RWPE1 (cell line): ENCODE data around the gene APOBR.
"Not testable (repeated sequence)": the region's sequence is repeated elsewhere in the genome, so short reads cannot be mapped to it uniquely, and the experiment has no call there.

Experiments
- CTCF ChIA-PET: fragments of 350-600 bp; sonication (Branson Sonifier 250); formaldehyde crosslinking; extraction: SDS; loops from one replicate; lab custom pipeline; 2021; lab: Yijun Ruan, JAX
- POLR2A ChIA-PET: fragments of 400-600 bp; formaldehyde crosslinking; extraction: SDS; loops from one replicate; lab custom pipeline; 2020; ENCODE audit warnings: antibody characterized with exemption; ENCODE audit not compliant: low non-redundant PET; lab: Yijun Ruan, JAX
- DNase-seq: peaks from one replicate; pipeline ENCODE4 v3.0.0; 2012; ENCODE audit warnings: low spot score
- H3K27ac ChIP-seq: fragments of 450-650 bp; 2 replicates; pipeline ENCODE4 v1.5.1; 2017
- TF ChIP-seq, protein P1 (sequence below): fragments of 450-650 bp; conservative IDR thresholded peaks from 2 replicates; pipeline ENCODE4 v1.5.1; 2017; ENCODE audit warnings: low read depth, mild to moderate bottlenecking

Gene APOBR

DNA sequence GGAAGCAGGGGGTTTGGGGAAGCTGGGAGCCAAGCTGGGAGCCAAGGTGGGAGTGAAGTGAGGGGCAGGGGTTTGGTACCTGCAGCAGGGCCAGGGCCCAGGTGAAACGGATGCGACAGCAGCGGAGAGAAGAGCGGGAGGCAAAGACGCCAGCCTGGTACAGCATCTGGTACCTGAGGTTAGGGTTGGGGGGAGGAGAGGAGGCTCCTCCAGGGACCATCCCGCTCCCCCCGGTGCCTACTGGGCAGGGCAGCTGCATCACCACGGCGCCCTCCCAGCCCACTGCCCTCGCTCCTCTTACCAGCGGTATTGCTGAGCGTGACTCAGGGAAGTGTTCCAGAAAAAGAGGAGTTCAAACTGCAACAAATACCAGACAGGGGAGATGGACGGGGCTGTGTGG lies 12.4 kb upstream of the APOBR start:
- TF ChIP-seq, protein P1, sequence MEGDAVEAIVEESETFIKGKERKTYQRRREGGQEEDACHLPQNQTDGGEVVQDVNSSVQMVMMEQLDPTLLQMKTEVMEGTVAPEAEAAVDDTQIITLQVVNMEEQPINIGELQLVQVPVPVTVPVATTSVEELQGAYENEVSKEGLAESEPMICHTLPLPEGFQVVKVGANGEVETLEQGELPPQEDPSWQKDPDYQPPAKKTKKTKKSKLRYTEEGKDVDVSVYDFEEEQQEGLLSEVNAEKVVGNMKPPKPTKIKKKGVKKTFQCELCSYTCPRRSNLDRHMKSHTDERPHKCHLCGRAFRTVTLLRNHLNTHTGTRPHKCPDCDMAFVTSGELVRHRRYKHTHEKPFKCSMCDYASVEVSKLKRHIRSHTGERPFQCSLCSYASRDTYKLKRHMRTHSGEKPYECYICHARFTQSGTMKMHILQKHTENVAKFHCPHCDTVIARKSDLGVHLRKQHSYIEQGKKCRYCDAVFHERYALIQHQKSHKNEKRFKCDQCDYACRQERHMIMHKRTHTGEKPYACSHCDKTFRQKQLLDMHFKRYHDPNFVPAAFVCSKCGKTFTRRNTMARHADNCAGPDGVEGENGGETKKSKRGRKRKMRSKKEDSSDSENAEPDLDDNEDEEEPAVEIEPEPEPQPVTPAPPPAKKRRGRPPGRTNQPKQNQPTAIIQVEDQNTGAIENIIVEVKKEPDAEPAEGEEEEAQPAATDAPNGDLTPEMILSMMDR = no peak
- ChIA-PET POLR2A (no interaction called here), CTCF (interaction anchor here (0.7 kb wide), 1 partner anchor 72 kb away, joined by 3 read pairs; no protein-coding TSS in a partner anchor)
- H3K27ac ChIP-seq = no peak overlapping the region
- DNase-seq = no peak

DNA sequence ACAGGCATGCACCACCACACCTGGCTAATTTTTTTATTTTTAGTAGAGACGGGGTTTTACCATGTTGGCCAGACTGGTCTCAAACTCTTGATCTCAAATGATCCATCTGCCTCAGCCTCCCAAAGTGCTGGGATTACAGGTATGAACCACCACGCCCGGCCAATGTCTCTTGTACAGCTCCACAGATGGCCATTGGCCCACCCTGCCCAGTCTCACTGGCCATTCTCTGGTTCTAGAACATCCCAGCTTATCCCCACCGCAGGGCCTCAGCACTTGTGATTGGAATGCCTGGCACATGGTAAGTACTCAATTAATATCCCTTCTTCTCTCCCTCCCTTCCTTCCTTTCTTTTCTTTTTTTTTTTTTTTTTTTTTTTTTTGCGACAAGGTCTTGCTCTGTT lies 11.1 kb upstream of the APOBR start:
- DNase-seq, POLR2A ChIA-PET, H3K27ac ChIP-seq: not testable (repeated sequence)
- CTCF ChIA-PET = interaction anchor here (1.4 kb wide), 1 partner anchor 205 kb away, joined by 4 read pairs; no protein-coding TSS in a partner anchor

DNA sequence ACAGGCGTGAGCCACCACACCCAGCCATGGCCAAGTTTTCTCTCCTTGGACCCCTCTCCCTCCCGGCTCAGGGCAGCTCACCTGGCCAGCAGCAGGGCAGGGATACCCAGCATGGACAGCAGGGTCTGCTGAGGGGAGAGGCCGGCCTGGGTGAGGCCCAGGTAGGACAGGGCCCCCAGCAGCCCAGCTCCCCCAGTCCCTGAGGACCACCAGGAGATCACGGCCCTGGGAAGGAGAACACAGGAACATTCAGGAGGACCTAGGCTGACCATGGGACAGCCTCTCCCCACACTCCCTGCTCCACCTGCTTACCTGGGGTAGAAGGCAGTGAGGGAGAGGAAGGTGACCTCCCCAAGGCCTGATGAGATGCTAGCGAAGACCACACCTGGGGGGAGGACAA lies 8.2 kb upstream of the APOBR start:
- ChIA-PET CTCF (no interaction called here), POLR2A (no interaction called here)
- H3K27ac ChIP-seq = no peak overlapping the region
- TF ChIP-seq, protein P1 = no peak
- DNase-seq = no peak

DNA sequence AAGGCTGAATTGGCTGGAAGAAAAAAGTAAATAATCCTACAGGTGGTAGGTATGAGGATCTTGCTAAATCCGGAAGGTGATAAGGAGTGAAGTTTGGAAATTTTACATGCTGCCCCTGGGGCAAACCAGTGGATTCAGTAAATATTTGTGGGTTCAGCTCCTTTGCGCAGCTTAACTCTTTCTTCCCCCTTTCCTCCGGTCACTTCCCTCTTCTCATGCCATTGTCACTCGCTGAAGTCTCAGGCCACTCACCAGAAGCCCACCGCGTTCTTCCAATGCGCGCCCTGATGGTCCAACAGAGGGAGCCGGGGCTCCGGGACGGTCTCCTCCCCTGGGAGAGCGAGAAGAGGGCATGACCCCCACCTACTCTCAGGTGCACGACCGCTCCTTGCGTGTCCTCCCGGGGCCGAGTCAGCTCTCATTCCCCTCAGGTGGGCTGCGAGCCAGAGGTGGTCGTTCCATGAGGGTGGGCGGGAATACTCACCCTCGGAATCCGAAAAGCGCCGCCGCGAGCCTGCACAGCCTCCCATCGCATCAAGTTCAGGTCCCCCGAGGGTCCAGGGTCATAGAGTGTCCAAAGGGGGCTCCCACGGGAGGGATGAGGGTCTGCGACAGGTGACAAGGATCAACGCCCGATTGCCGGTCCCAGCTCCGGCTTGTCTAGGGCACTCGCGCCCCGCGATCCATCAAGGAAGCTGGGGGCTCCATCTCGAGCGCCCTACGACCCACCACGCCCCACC lies 3.0 kb upstream of the APOBR start:
- POLR2A ChIA-PET = interaction anchor here (0.6 to 1.2 kb wide), 5 partner anchors 14 to 53 kb away, joined by 3 to 5 read pairs (median 5); partner anchors contain the start of gene NUPR1
- TF ChIP-seq, protein P1 = no peak
- DNase-seq = peak; percentile 48
- CTCF ChIA-PET = interaction anchor here (0.5 to 0.7 kb wide), 5 partner anchors 41 to 1207 kb away, joined by 3 to 6 read pairs (median 3); no protein-coding TSS in a partner anchor
- H3K27ac ChIP-seq = peak overlapping the region; percentile 89

DNA sequence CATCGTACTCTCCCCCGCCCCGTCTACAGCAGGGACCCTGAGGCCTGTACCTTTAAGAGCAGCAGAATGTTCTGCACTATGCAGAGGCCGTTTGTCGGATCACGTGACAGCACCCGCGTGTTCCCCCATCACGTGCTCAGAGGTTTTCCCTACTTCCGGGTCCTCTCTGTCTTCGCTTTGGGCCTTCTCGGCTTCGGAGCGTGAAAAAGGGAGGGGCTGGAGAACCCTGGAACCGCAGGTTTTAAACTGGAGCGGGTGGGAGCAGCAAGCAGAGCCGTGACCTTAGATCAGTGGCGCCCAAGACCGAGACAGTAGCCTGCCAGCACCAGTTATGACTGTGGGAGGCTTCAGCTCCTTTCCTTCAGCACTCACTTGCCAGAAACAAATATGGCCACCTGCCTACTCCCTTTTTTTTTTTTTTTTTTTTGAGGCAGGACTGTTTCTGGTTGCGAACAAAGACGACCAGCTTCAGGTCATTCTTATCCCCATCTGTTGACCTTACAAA lies 2.4 kb upstream of the APOBR start, which contains the start of gene CLN3:
Gene CLN3, minus strand, starts transcription at position 105 of the 505 bp plus-strand sequence. CDS start 315 bp downstream, outside the sequence.
- peak; percentile 93 for DNase-seq
- CTCF ChIA-PET = interaction anchor here (0.6 to 0.7 kb wide), 5 partner anchors 41 to 1206 kb away, joined by 3 to 6 read pairs (median 3); no protein-coding TSS in a partner anchor
- TF ChIP-seq, protein P1 = no peak
- POLR2A ChIA-PET = interaction anchor here (0.6 kb wide), 3 partner anchors 13 to 52 kb away, joined by 3 to 5 read pairs (median 5); no protein-coding TSS in a partner anchor
- H3K27ac ChIP-seq = peak within 1 kb of the TSS; percentile 89

DNA sequence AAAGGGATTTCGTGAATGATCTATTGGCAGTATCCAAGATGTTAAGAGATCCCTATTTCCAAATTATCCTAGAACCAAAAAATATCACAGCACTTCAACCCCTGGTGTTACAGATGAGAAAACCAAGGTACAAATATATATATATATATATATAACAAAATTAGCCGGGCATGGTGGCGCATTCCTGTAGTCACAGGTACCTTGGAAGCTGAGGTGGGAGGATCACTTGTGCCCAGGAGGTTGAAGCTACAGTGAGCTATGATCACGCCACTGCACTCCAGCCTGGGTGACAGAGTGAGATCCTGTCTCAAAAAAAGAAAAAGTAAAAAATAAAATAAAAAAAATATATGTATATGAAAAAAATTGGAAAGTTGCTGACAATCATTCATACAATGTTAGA lies 1.9 kb upstream of the APOBR start:
- POLR2A ChIA-PET = no interaction called here
- DNase-seq = no peak
- TF ChIP-seq, protein P1 = no peak
- peak overlapping the region; percentile 89 for H3K27ac ChIP-seq
- CTCF ChIA-PET = interaction anchor here (0.7 kb wide), 2 partner anchors 42 to 1206 kb away, joined by 3 read pairs; no protein-coding TSS in a partner anchor
